H9 (cell line): Measurements from ENCODE around the gene CMSS1. TPM values are rescaled to one million over a fixed set of nuclear protein-coding genes. Genes with fewer than 3 reads are reported as not detected.

Experiments
- DNase-seq: peaks from one replicate; pipeline ENCODE4 v3.0.0-alpha.2; 2017
- H2AFZ ChIP-seq: one replicate; pipeline ENCODE4 v1.6.1; 2013; ENCODE audit warnings: mild to moderate bottlenecking, low read length, control low read depth, moderate library complexity
- H2AK5ac ChIP-seq: 2 replicates; pipeline ENCODE4 v1.6.1; 2013; ENCODE audit warnings: low read length, control low read depth, mixed read lengths; ENCODE audit not compliant: insufficient read length
- H2BK120ac ChIP-seq: one replicate; pipeline ENCODE4 v1.6.1; 2013; ENCODE audit warnings: low read depth, mild to moderate bottlenecking, low read length, control low read depth, inconsistent platforms; ENCODE audit not compliant: poor library complexity, severe bottlenecking
- H2BK12ac ChIP-seq: 2 replicates; pipeline ENCODE4 v1.6.1; 2013; ENCODE audit warnings: low read length, control low read depth, mixed read lengths, low read depth; ENCODE audit not compliant: insufficient read length
- H2BK15ac ChIP-seq: 2 replicates; pipeline ENCODE4 v1.6.1; 2013; ENCODE audit warnings: low read depth, low read length, control low read depth
- H2BK20ac ChIP-seq: one replicate; pipeline ENCODE4 v1.6.1; 2013; ENCODE audit warnings: low read depth, mild to moderate bottlenecking, low read length, control low read depth, inconsistent platforms; ENCODE audit not compliant: poor library complexity, severe bottlenecking
- H2BK5ac ChIP-seq: 2 replicates; pipeline ENCODE4 v1.6.1; 2013; ENCODE audit warnings: low read length, control low read depth, mixed read lengths; ENCODE audit not compliant: insufficient read length
- H3K14ac ChIP-seq: 2 replicates; pipeline ENCODE4 v1.6.1; 2013; ENCODE audit warnings: low read length, control low read depth; ENCODE audit not compliant: insufficient read depth
- H3K18ac ChIP-seq: 2 replicates; pipeline ENCODE4 v1.6.1; 2013; ENCODE audit warnings: low read depth, mild to moderate bottlenecking, mixed read lengths, low read length, control low read depth; ENCODE audit not compliant: insufficient read length
- H3K23ac ChIP-seq: 2 replicates; pipeline ENCODE4 v1.6.1; 2013; ENCODE audit warnings: low read length, control low read depth, mixed read lengths, low read depth; ENCODE audit not compliant: insufficient read length
- H3K23me2 ChIP-seq: 2 replicates; pipeline ENCODE4 v1.6.1; 2013; ENCODE audit warnings: low read depth, mild to moderate bottlenecking, mixed read lengths, low read length, control low read depth; ENCODE audit not compliant: insufficient read length, poor library complexity, severe bottlenecking
- H3K27ac ChIP-seq: 2 replicates; pipeline ENCODE4 v1.5.1; 2013; ENCODE audit warnings: low read length, control low read depth, mixed read lengths, low read depth; ENCODE audit not compliant: insufficient read length
- H3K27me3 ChIP-seq: 2 replicates; pipeline ENCODE4 v1.6.1; 2013; ENCODE audit warnings: low read length, control low read depth, inconsistent platforms; ENCODE audit not compliant: insufficient read depth
- H3K4ac ChIP-seq: 2 replicates; pipeline ENCODE4 v1.6.1; 2013; ENCODE audit warnings: low read depth, mild to moderate bottlenecking, control low read depth, inconsistent platforms, low read length, moderate library complexity
- H3K4me1 ChIP-seq: 2 replicates; pipeline ENCODE4 v1.6.1; 2013; ENCODE audit warnings: low read length, control low read depth, inconsistent platforms; ENCODE audit not compliant: insufficient read depth
- H3K4me2 ChIP-seq: 2 replicates; pipeline ENCODE4 v1.6.1; 2013; ENCODE audit warnings: low read length, control low read depth, mixed read lengths; ENCODE audit not compliant: insufficient read length, insufficient read depth
- H3K56ac ChIP-seq: 2 replicates; pipeline ENCODE4 v1.6.1; 2013; ENCODE audit warnings: low read depth, mild to moderate bottlenecking, mixed read lengths, low read length, control low read depth; ENCODE audit not compliant: insufficient read length
- H3K79me1 ChIP-seq: 2 replicates; pipeline ENCODE4 v1.6.1; 2013; ENCODE audit warnings: low read depth, mild to moderate bottlenecking, moderate library complexity, low read length, control low read depth, inconsistent platforms; ENCODE audit not compliant: insufficient read depth, poor library complexity, severe bottlenecking
- H3K79me2 ChIP-seq: 2 replicates; pipeline ENCODE4 v1.6.1; 2013; ENCODE audit warnings: low read length, control low read depth, inconsistent platforms; ENCODE audit not compliant: insufficient read depth
- H3K9ac ChIP-seq: 2 replicates; pipeline ENCODE4 v1.6.1; 2013; ENCODE audit warnings: low read length, control low read depth, mixed read lengths; ENCODE audit not compliant: insufficient read length; ENCODE audit errors: extremely low read depth
- H3K9me3 ChIP-seq: one replicate; pipeline ENCODE4 v1.6.1; 2013; ENCODE audit warnings: low read depth, low read length, inconsistent platforms; ENCODE audit not compliant: control insufficient read depth
- H3T11ph ChIP-seq: one replicate; pipeline ENCODE4 v1.6.1; 2013; ENCODE audit warnings: mild to moderate bottlenecking, low read length, control low read depth, inconsistent platforms
- H4K20me1 ChIP-seq: one replicate; pipeline ENCODE4 v1.6.1; 2013; ENCODE audit not compliant: control insufficient read depth, insufficient read length, insufficient read depth
- H4K5ac ChIP-seq: 2 replicates; pipeline ENCODE4 v1.6.1; 2013; ENCODE audit warnings: low read depth, mild to moderate bottlenecking, mixed read lengths, low read length, control low read depth; ENCODE audit not compliant: insufficient read length
- H4K8ac ChIP-seq: replicated peaks from 2 replicates; pipeline ENCODE4 v1.6.1; 2013; ENCODE audit warnings: low read length, control low read depth, mixed read lengths, low read depth; ENCODE audit not compliant: insufficient read length
- H4K91ac ChIP-seq: 2 replicates; pipeline ENCODE4 v1.6.1; 2013; ENCODE audit warnings: low read depth, mild to moderate bottlenecking, moderate library complexity, mixed read lengths, low read length, control low read depth; ENCODE audit not compliant: insufficient read length
- H3K27ac Mint-ChIP-seq, 3 experiments: 2 replicates in 2 of 3; 3 replicates in 1 of 3; pipeline ENCODE4 v1.8.0; 2020 to 2021; ENCODE audit warnings: mixed read lengths in 3 of 3, mild to moderate bottlenecking in 1 of 3, moderate library complexity in 1 of 3
- H3K27me3 Mint-ChIP-seq: 2 replicates; pipeline ENCODE4 v1.8.0; 2021; ENCODE audit warnings: low read depth, mild to moderate bottlenecking, moderate library complexity, mixed read lengths
- H3K36me3 Mint-ChIP-seq, 3 experiments: 2 replicates in 2 of 3; 3 replicates in 1 of 3; pipeline ENCODE4 v1.8.0; 2020 to 2021; ENCODE audit warnings: low read depth in 3 of 3, mixed read lengths in 3 of 3; ENCODE audit not compliant: insufficient read depth in 1 of 3
- H3K4me1 Mint-ChIP-seq, 2 experiments: 2 replicates each; pipeline ENCODE4 v1.8.0; 2020; ENCODE audit warnings: mixed read lengths in 2 of 2
- H3K4me3 Mint-ChIP-seq, 2 experiments: 2 replicates in 1 of 2; 3 replicates in 1 of 2; pipeline ENCODE4 v1.8.0; 2020 to 2021; ENCODE audit warnings: mild to moderate bottlenecking in 2 of 2, mixed read lengths in 2 of 2, moderate library complexity in 1 of 2
- H3K9me3 Mint-ChIP-seq, 2 experiments: 2 replicates in 1 of 2; 3 replicates in 1 of 2; pipeline ENCODE4 v1.8.0; 2020; ENCODE audit warnings: mild to moderate bottlenecking in 2 of 2, mixed read lengths in 2 of 2, moderate library complexity in 1 of 2
- WGBS: extraction: QIAGEN DNeasy Blood & Tissue Kit; methylation state at CpG from one replicate; pipeline ENCODE4 v1.1.7; 2013; ENCODE audit warnings: missing lambda C conversion rate, low lambda C conversion rate, mixed read lengths; ENCODE audit not compliant: insufficient read length; ENCODE audit errors: extremely low coverage; 5-methylcytosine and 5-hydroxymethylcytosine counted together
- total RNA-seq: library from RNA; stranded (reverse); gene quantifications from 2 replicates; pipeline ENCODE4 v1.2.1, GENCODE V29; 2021
- TF ChIP-seq, protein P1 (sequence below): fragments of 200-600 bp; sonication (generic); conservative IDR thresholded peaks from 3 replicates; pipeline ENCODE4 v1.8.0; 2021; ENCODE audit warnings: antibody characterized with exemption, mild to moderate bottlenecking

CMSS1 gene
- total RNA-seq, 1 experiment from 2014 or later, result 61.8 TPM

DNA sequence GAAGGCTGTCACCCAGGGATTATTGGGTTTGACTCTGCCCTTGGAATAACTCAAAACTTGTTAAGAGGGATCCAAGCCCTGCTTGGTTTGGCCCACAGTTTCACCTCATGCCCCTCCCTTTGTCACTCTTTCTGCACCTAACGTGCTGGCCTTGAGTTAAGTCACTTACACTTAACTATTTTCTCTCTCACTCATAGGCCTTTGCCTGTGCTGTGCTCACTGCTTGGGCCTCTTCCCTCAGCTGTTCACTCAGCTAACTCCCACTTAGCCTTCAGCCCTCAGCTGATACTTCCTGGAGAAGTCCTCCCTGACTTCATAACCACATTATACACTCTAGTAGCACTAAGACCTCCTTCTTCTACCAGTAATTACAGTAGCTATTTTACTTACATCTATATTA is 133.3 kb downstream of the CMSS1 start:
- Histone ChIP-seq H3K9ac (no peak overlapping the region), H3K23me2 (no peaks in the 10 kb centered on the region), H3K14ac (no peak overlapping the region), H2BK5ac (no peak overlapping the region), H2BK120ac (no peak overlapping the region), H4K91ac (no peak overlapping the region), H3K4me1 (no peaks in the 10 kb centered on the region; the same call in 1 of the 2 replicates), H3K4me2 (no peak overlapping the region), H3T11ph (no peak overlapping the region), H2AFZ (no peak overlapping the region), H3K56ac (no peak overlapping the region), H3K27ac (no peak overlapping the region), H3K79me2 (no peaks in the 10 kb centered on the region), H3K27me3 (no peaks in the 10 kb centered on the region), H2BK15ac (no peak overlapping the region), H3K4ac (no peak overlapping the region), H2BK20ac (no peak overlapping the region), H2BK12ac (no peak overlapping the region), H4K20me1 (no peaks in the 10 kb centered on the region), H3K23ac (no peak overlapping the region), H4K5ac (no peak overlapping the region), H2AK5ac (no peak overlapping the region), H3K79me1 (no peaks in the 10 kb centered on the region), H4K8ac (no peak overlapping the region), H3K18ac (no peak overlapping the region), H3K9me3 (no peaks in the 10 kb centered on the region)
- Mint-ChIP-seq H3K9me3 (no peaks in the 10 kb centered on the region), H3K4me1 (peaks cover 11 to 13% of the 10 kb centered on the region in 2 experiments; a peak in 2 of 4 replicates), H3K36me3 (no peaks in the 10 kb centered on the region), H3K27ac (no peak overlapping the region), H3K4me3 (no peak overlapping the region), H3K27me3 (no peaks in the 10 kb centered on the region)
- no CpG with 5 or more reads among the region's 1 CpG for WGBS
- no peak for DNase-seq
- TF ChIP-seq, protein P1, sequence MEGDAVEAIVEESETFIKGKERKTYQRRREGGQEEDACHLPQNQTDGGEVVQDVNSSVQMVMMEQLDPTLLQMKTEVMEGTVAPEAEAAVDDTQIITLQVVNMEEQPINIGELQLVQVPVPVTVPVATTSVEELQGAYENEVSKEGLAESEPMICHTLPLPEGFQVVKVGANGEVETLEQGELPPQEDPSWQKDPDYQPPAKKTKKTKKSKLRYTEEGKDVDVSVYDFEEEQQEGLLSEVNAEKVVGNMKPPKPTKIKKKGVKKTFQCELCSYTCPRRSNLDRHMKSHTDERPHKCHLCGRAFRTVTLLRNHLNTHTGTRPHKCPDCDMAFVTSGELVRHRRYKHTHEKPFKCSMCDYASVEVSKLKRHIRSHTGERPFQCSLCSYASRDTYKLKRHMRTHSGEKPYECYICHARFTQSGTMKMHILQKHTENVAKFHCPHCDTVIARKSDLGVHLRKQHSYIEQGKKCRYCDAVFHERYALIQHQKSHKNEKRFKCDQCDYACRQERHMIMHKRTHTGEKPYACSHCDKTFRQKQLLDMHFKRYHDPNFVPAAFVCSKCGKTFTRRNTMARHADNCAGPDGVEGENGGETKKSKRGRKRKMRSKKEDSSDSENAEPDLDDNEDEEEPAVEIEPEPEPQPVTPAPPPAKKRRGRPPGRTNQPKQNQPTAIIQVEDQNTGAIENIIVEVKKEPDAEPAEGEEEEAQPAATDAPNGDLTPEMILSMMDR, result no peak
